GM21786 (cell line): Measurements from ENCODE around the gene COPS9.

Experiments used
- ATAC-seq: cut with Tn5 transposase; IDR thresholded peaks from one replicate; pipeline ENCODE4 v1.9.1; 2021; ENCODE audit not compliant: unreplicated experiment

Gene COPS9

GRCh38 chr2:240121675-240122074 lies 14.4 kb downstream of the COPS9 start:
- no peak for ATAC-seq

- peak; percentile 47 for ATAC-seq
Observed at GRCh38 chr2:240121190-240121589, 14.9 kb downstream of the COPS9 start.

GRCh38 chr2:240114233-240114632 lies 21.9 kb downstream of the COPS9 start:
- no peak for ATAC-seq

GRCh38 chr2:240112914-240113690 lies 23.0 kb downstream of the COPS9 start:
- ATAC-seq, result no peak

GRCh38 chr2:240111253-240111652 lies 24.9 kb downstream of the COPS9 start:
- no peak for ATAC-seq

- no peak for ATAC-seq
Observed at GRCh38 chr2:240109386-240109785, 26.7 kb downstream of the COPS9 start.

GRCh38 chr2:240107477-240107796 lies 28.7 kb downstream of the COPS9 start:
- ATAC-seq, result no peak

GRCh38 chr2:240106765-240107476 lies 29.2 kb downstream of the COPS9 start:
- ATAC-seq, result no peak

- ATAC-seq, result no peak
Observed at GRCh38 chr2:240105982-240106381, 30.1 kb downstream of the COPS9 start.

GRCh38 chr2:240103136-240103535 lies 33.0 kb downstream of the COPS9 start:
- no peak for ATAC-seq

- ATAC-seq, result no peak
Observed at GRCh38 chr2:240098349-240098748, 37.8 kb downstream of the COPS9 start.

GRCh38 chr2:240095556-240096523 lies 40.3 kb downstream of the COPS9 start:
- ATAC-seq, result no peak

GRCh38 chr2:240089306-240089705 lies 46.8 kb downstream of the COPS9 start:
- ATAC-seq, result no peak

GRCh38 chr2:240086563-240086962 lies 49.5 kb downstream of the COPS9 start:
- no peak for ATAC-seq
